Osteocyte (in vitro differentiated cells): ENCODE measurements around the gene CPN1. TPM values are rescaled to one million over a fixed set of nuclear protein-coding genes. Genes with fewer than 3 reads are reported as not detected.

Experiments
- DNase-seq: peaks from one replicate; pipeline ENCODE4 v3.0.0; 2021; ENCODE audit warnings: mixed read lengths; ENCODE audit not compliant: unreplicated experiment; ENCODE audit errors: extremely low spot score
- H3K27ac Mint-ChIP-seq: one replicate; pipeline ENCODE4 v1.8.0; 2021; ENCODE audit warnings: mild to moderate bottlenecking, mixed read lengths; ENCODE audit not compliant: unreplicated experiment
- H3K27me3 Mint-ChIP-seq: one replicate; pipeline ENCODE4 v1.8.0; 2021; ENCODE audit warnings: mixed read lengths; ENCODE audit not compliant: unreplicated experiment
- H3K36me3 Mint-ChIP-seq: one replicate; pipeline ENCODE4 v1.8.0; 2021; ENCODE audit warnings: mixed read lengths; ENCODE audit not compliant: unreplicated experiment
- H3K4me1 Mint-ChIP-seq: one replicate; pipeline ENCODE4 v1.8.0; 2021; ENCODE audit warnings: mixed read lengths; ENCODE audit not compliant: unreplicated experiment
- H3K4me3 Mint-ChIP-seq: one replicate; pipeline ENCODE4 v1.8.0; 2021; ENCODE audit warnings: mild to moderate bottlenecking, moderate library complexity, mixed read lengths; ENCODE audit not compliant: unreplicated experiment
- H3K9me3 Mint-ChIP-seq: one replicate; pipeline ENCODE4 v1.8.0; 2021; ENCODE audit warnings: mixed read lengths; ENCODE audit not compliant: unreplicated experiment
- total RNA-seq: library from RNA; stranded (reverse); gene quantifications from 2 replicates; pipeline ENCODE4 v1.2.1, GENCODE V29; 2021
- TF ChIP-seq, protein P1 (sequence below): fragments of 200-600 bp; sonication (generic); IDR thresholded peaks from 2 replicates; pipeline ENCODE4 v1.5.0; 2021; ENCODE audit warnings: antibody characterized with exemption, mild to moderate bottlenecking, moderate library complexity

The CPN1 gene
- total RNA-seq, 1 donor from 2014 or later: not detected

DNA sequence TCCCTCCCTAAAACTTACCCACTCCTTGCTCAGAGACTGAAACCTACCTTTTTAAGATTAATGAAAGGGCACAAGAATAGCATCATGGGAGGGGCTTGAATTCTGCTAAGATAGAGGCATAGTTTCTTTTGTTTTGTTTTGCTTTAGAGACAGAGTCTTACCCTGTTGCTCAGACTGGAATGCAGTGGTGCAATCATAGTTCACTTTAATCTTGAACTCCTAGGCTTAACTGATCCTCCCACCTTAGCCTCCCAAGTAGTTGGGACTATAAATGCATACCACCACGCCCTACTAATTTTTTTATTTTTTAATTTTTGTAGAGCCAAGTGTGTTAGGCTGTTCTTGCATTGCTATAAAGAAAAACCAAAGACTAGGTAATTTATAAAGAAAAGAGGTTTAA lies 54.3 kb downstream of the CPN1 start:
- Mint-ChIP-seq H3K4me3 (no peak overlapping the region), H3K4me1 (peaks cover 13% of the 10 kb centered on the region), H3K27ac (no peak overlapping the region), H3K9me3 (peaks cover 6% of the 10 kb centered on the region), H3K36me3 (no peaks in the 10 kb centered on the region), H3K27me3 (no peaks in the 10 kb centered on the region)
- TF ChIP-seq, protein P1, sequence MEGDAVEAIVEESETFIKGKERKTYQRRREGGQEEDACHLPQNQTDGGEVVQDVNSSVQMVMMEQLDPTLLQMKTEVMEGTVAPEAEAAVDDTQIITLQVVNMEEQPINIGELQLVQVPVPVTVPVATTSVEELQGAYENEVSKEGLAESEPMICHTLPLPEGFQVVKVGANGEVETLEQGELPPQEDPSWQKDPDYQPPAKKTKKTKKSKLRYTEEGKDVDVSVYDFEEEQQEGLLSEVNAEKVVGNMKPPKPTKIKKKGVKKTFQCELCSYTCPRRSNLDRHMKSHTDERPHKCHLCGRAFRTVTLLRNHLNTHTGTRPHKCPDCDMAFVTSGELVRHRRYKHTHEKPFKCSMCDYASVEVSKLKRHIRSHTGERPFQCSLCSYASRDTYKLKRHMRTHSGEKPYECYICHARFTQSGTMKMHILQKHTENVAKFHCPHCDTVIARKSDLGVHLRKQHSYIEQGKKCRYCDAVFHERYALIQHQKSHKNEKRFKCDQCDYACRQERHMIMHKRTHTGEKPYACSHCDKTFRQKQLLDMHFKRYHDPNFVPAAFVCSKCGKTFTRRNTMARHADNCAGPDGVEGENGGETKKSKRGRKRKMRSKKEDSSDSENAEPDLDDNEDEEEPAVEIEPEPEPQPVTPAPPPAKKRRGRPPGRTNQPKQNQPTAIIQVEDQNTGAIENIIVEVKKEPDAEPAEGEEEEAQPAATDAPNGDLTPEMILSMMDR: no peak
- no peak for DNase-seq

DNA sequence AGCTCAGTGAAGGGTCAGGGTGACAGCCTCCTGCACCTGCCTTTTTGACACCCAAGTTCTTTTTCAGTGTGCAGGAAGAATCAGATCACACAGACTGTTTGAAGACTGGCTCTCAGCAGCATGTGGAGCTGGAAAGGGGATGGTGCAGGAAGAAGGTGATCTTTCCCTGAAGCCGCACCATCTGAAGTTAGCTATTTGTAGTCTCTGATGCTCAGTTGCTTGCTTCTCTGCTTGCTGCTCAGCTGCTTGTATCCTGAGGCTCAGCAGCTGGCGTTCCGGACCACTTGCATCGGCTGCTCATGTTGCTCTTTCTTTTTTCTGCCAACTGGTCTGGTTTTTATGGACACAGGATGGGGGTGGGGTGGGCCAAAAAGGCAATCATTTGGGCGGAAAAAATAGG lies 56.1 kb downstream of the CPN1 start:
- TF ChIP-seq, protein P1: no peak
- Mint-ChIP-seq H3K4me3 (no peak overlapping the region), H3K27ac (peak overlapping the region; percentile 55), H3K4me1 (peaks cover 15% of the 10 kb centered on the region), H3K9me3 (peaks cover 6% of the 10 kb centered on the region), H3K36me3 (no peaks in the 10 kb centered on the region), H3K27me3 (no peaks in the 10 kb centered on the region)
- DNase-seq: no peak

DNA sequence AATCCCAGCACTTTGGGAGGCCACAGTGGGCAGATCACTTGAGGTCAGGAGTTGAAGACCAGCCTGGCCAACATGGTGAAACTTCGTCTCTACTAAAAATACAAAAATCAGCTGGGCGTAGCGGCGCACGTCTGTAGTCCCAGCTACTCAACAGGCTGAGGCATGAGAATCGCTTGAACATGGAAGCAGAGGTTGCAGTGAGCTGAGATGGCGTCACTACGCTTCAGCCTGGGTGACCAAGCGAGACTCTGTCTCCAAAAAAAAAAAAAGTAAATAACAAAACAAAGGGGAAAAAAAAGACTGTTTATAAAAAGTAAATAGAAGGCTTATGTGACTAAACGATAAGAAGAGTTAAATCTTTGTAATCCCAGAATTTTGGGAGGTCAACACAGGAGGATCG lies 56.9 kb downstream of the CPN1 start:
- Mint-ChIP-seq H3K27me3 (no peaks in the 10 kb centered on the region), H3K4me1 (peaks cover 22% of the 10 kb centered on the region), H3K27ac (no peak overlapping the region), H3K9me3 (peaks cover 6% of the 10 kb centered on the region), H3K36me3 (no peaks in the 10 kb centered on the region), H3K4me3 (no peak overlapping the region)
- TF ChIP-seq, protein P1: no peak
- DNase-seq: no peak

DNA sequence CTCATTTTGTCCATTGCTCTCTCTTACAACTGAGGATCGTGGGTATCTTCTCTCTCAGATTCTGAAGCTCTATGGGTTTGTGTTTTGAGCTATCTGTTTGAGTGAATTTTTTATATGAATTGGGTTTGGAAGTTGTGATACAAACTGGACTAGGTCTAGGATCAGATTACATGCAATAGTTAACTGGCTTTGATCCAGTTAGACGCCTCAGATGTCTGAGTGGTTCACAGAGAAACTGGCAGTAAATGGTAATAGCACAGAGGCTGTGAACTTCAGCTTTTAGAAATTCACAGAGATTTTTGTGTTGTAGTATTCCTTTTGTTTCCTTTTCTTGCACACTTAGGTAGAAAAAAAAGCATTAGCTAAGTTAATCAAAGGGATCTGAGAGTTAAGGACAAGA lies 59.3 kb downstream of the CPN1 start:
- Mint-ChIP-seq H3K4me3 (no peak overlapping the region), H3K27ac (no peak overlapping the region), H3K27me3 (no peaks in the 10 kb centered on the region), H3K9me3 (no peaks in the 10 kb centered on the region), H3K4me1 (peaks cover 25% of the 10 kb centered on the region), H3K36me3 (no peaks in the 10 kb centered on the region)
- TF ChIP-seq, protein P1: no peak
- DNase-seq: no peak

DNA sequence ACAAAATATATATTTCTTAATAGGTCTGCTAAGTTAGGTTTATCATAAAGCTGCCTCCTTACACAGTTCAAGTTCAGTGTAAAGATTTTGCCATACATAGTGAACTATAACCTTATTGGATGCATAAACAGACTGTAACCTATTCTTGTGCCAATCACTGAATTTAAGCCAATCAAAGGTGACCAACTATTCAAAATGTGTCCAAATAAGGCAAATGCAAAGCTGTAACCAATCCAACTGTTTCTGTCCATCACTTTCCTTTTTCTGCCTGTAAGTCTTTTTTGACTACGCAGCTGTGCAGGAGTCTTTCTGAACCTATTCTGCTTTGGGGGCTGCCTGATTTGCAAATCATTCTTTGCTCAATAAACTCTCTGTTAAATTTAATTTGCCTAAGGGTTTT lies 60.3 kb downstream of the CPN1 start:
- no peak overlapping the region for H3K4me3 Mint-ChIP-seq
- TF ChIP-seq, protein P1: no peak
- H3K4me1 Mint-ChIP-seq: peaks cover 25% of the 10 kb centered on the region
- H3K27ac Mint-ChIP-seq: no peak overlapping the region
- H3K27me3 Mint-ChIP-seq: no peaks in the 10 kb centered on the region
- no peak for DNase-seq
- H3K9me3 Mint-ChIP-seq: no peaks in the 10 kb centered on the region
- no peaks in the 10 kb centered on the region for H3K36me3 Mint-ChIP-seq
